KMS-11 (cell line): ENCODE results near the gene CLDN16.

ENCODE experiments used
- H2AFZ ChIP-seq: fragments of 200-600 bp; sonication (generic); 2 replicates; pipeline ENCODE4 v1.6.1; 2016; ENCODE audit warnings: antibody characterized with exemption, mixed run types, low read depth
- H3K27ac ChIP-seq: fragments of 200-600 bp; sonication (generic); 2 replicates; pipeline ENCODE4 v1.6.1; 2016; ENCODE audit warnings: mild to moderate bottlenecking, mixed run types
- H3K27me3 ChIP-seq: fragments of 200-600 bp; sonication (generic); 2 replicates; pipeline ENCODE4 v1.6.1; 2017; ENCODE audit warnings: mild to moderate bottlenecking, low read depth, mixed run types, moderate library complexity; ENCODE audit not compliant: insufficient read depth
- H3K36me3 ChIP-seq: fragments of 200-600 bp; sonication (generic); 2 replicates; pipeline ENCODE4 v1.6.1; 2017; ENCODE audit warnings: mild to moderate bottlenecking, mixed run types; ENCODE audit not compliant: insufficient read depth
- H3K4me1 ChIP-seq: fragments of 200-600 bp; sonication (generic); 2 replicates; pipeline ENCODE4 v1.6.1; 2016; ENCODE audit warnings: mild to moderate bottlenecking, low read depth, mixed run types; ENCODE audit not compliant: poor library complexity, severe bottlenecking
- H3K4me2 ChIP-seq: fragments of 200-600 bp; sonication (generic); 2 replicates; pipeline ENCODE4 v1.7.0; 2016; ENCODE audit warnings: mild to moderate bottlenecking, mixed run types
- H3K4me3 ChIP-seq: fragments of 200-600 bp; sonication (generic); IDR thresholded peaks from 2 replicates; pipeline ENCODE4 v1.6.1; 2017; ENCODE audit warnings: low read depth, low read length, mixed read lengths; ENCODE audit not compliant: insufficient read depth
- H3K79me2 ChIP-seq: fragments of 200-600 bp; sonication (generic); 2 replicates; pipeline ENCODE4 v1.6.1; 2016; ENCODE audit warnings: low read depth, mixed run types; ENCODE audit not compliant: insufficient read depth
- H3K9ac ChIP-seq: fragments of 200-600 bp; sonication (generic); 2 replicates; pipeline ENCODE4 v1.6.1; 2016; ENCODE audit warnings: mild to moderate bottlenecking, mixed run types
- H4K20me1 ChIP-seq: fragments of 200-600 bp; sonication (generic); 2 replicates; pipeline ENCODE4 v1.6.1; 2016; ENCODE audit warnings: mild to moderate bottlenecking, mixed run types; ENCODE audit not compliant: insufficient read depth
- TF ChIP-seq, protein P1 (sequence below): fragments of 200-600 bp; sonication (generic); conservative IDR thresholded peaks from 2 replicates; pipeline ENCODE4 v1.6.1; 2017; ENCODE audit warnings: low read depth, mild to moderate bottlenecking, antibody characterized with exemption, low read length, moderate library complexity, mixed read lengths

CLDN16 gene

DNA sequence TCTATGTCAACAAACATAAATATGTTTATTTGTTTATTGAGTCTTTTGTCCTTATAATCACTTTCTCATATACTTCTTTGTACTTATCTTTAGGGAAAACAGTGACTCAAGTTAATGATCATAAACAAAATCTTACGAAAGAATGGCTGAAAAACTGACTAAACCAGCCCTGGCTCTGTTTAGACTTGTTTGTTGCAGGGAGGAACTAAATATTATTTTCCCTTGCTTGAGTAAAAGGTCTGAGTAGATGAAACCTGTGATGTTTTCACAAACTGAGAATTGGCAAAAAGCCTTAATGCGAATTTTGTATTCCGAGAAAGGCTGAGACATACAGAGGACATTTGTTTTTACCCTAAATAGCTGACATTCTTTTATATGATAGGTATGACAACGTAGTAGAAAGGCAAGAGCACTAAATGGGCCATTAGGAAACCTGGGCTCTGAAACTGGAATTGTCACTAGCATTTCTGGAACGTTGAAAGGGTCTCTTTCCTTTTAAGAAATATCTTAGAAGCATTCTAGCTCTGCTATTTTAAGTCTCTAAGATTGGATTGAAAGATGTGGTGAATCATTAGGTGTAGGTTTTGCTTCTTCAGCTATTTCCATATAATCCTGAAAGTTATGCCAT is 18.2 kb upstream of the CLDN16 start:
- Histone ChIP-seq H2AFZ (no peak overlapping the region), H4K20me1 (no peaks in the 10 kb centered on the region), H3K4me2 (no peak overlapping the region), H3K9ac (no peak overlapping the region), H3K27me3 (no peaks in the 10 kb centered on the region), H3K36me3 (no peaks in the 10 kb centered on the region), H3K27ac (no peak overlapping the region), H3K4me1 (no peaks in the 10 kb centered on the region), H3K79me2 (no peaks in the 10 kb centered on the region), H3K4me3 (no peak overlapping the region)
- TF ChIP-seq, protein P1, sequence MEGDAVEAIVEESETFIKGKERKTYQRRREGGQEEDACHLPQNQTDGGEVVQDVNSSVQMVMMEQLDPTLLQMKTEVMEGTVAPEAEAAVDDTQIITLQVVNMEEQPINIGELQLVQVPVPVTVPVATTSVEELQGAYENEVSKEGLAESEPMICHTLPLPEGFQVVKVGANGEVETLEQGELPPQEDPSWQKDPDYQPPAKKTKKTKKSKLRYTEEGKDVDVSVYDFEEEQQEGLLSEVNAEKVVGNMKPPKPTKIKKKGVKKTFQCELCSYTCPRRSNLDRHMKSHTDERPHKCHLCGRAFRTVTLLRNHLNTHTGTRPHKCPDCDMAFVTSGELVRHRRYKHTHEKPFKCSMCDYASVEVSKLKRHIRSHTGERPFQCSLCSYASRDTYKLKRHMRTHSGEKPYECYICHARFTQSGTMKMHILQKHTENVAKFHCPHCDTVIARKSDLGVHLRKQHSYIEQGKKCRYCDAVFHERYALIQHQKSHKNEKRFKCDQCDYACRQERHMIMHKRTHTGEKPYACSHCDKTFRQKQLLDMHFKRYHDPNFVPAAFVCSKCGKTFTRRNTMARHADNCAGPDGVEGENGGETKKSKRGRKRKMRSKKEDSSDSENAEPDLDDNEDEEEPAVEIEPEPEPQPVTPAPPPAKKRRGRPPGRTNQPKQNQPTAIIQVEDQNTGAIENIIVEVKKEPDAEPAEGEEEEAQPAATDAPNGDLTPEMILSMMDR = no peak

GRCh38 chr3:190370369-190370768 is 17.6 kb upstream of the CLDN16 start:
- Histone ChIP-seq H3K79me2 (no peaks in the 10 kb centered on the region), H3K27me3 (no peaks in the 10 kb centered on the region), H3K4me3 (no peak overlapping the region), H3K4me2 (no peak overlapping the region), H3K4me1 (no peaks in the 10 kb centered on the region), H3K27ac (no peak overlapping the region), H3K36me3 (no peaks in the 10 kb centered on the region), H2AFZ (no peak overlapping the region), H3K9ac (no peak overlapping the region), H4K20me1 (no peaks in the 10 kb centered on the region)
- TF ChIP-seq, protein P1 = no peak

- H3K4me2 ChIP-seq = no peak overlapping the region
- no peak overlapping the region for H3K4me3 ChIP-seq
- no peak overlapping the region for H3K27ac ChIP-seq
- H3K79me2 ChIP-seq = no peaks in the 10 kb centered on the region
- H3K9ac ChIP-seq = no peak overlapping the region
- no peaks in the 10 kb centered on the region for H3K27me3 ChIP-seq
- H3K36me3 ChIP-seq = no peaks in the 10 kb centered on the region
- TF ChIP-seq, protein P1 = no peak
- H4K20me1 ChIP-seq = no peaks in the 10 kb centered on the region
- no peak overlapping the region for H2AFZ ChIP-seq
- H3K4me1 ChIP-seq = no peaks in the 10 kb centered on the region
Observed at GRCh38 chr3:190371152-190371551, 16.8 kb upstream of the CLDN16 start.

- H3K27ac ChIP-seq = no peak overlapping the region
- no peak overlapping the region for H2AFZ ChIP-seq
- no peaks in the 10 kb centered on the region for H3K4me1 ChIP-seq
- H3K9ac ChIP-seq = no peak overlapping the region
- H3K79me2 ChIP-seq = no peaks in the 10 kb centered on the region
- H3K36me3 ChIP-seq = no peaks in the 10 kb centered on the region
- no peaks in the 10 kb centered on the region for H4K20me1 ChIP-seq
- H3K4me3 ChIP-seq = no peak overlapping the region
- TF ChIP-seq, protein P1 = no peak
- no peaks in the 10 kb centered on the region for H3K27me3 ChIP-seq
- H3K4me2 ChIP-seq = no peak overlapping the region
Observed at GRCh38 chr3:190375246-190375645, 12.7 kb upstream of the CLDN16 start.
